ENCODE measurements around the gene MARK3. TPM values are rescaled to one million over a fixed set of nuclear protein-coding genes. Genes with fewer than 3 reads are reported as not detected.

Gene MARK3
- total and polyA plus RNA-seq, 2 of the 13 experiments (the other 11 are each of a cell fraction or from before 2014, with no cell fraction given): 47.7 to 56.6 TPM

DNA sequence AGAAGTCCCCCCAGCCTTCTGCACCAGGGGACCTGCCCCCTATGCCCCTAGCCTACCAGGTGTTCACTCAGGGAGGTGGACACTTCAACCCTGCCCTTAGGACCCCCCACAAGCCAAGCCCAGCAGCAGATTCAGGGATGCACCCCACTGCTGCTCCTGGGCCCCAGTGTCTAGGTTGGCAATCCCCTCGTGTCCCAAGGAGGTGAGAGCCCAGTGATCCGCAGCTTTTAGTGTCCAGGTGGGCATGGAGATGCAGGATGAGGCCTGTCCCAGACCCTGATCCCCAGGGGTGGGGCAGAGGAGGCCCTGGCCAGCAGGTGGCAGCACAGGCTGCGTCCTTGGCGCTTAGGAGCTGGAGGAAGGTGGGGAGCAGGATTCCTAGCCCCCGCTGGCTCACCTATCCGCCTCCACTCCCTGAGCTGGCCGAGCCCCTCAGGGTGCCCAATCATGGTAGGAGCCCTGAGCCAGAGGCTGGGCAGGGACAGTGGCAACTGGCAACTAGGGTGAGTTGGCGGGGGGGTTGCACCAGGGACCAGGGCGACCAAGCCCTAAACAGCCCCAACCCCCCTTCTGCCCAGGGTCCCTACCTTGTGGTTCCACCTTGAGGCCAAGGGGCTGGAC is 133.3 kb downstream of the MARK3 start (continued):
- peak; percentile 48; the same call in 1 of the 2 replicates for TF ChIP-seq TARDBP (CRISPR knock-in tag; IDR thresholded peaks at IDR 0.05)
- TF ChIP-seq ZSCAN9 (CRISPR knock-in tag; IDR thresholded peaks at IDR 0.05; ENCODE audit: borderline replicate concordance): no peak
- TF ChIP-seq GPBP1L1 (CRISPR knock-in tag; IDR thresholded peaks at IDR 0.05): no peak
- no peak for TF ChIP-seq FOXA1 (IDR thresholded peaks at IDR 0.05)
- no peak for TF ChIP-seq FOXA1 (CRISPR knock-in tag; IDR thresholded peaks at IDR 0.05)
- TF ChIP-seq, protein P1, sequence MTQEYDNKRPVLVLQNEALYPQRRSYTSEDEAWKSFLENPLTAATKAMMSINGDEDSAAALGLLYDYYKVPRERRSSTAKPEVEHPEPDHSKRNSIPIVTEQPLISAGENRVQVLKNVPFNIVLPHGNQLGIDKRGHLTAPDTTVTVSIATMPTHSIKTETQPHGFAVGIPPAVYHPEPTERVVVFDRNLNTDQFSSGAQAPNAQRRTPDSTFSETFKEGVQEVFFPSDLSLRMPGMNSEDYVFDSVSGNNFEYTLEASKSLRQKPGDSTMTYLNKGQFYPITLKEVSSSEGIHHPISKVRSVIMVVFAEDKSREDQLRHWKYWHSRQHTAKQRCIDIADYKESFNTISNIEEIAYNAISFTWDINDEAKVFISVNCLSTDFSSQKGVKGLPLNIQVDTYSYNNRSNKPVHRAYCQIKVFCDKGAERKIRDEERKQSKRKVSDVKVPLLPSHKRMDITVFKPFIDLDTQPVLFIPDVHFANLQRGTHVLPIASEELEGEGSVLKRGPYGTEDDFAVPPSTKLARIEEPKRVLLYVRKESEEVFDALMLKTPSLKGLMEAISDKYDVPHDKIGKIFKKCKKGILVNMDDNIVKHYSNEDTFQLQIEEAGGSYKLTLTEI (CRISPR knock-in tag; conservative IDR thresholded peaks at IDR 0.05): no peak
- no peak for TF ChIP-seq ZNF138 (CRISPR knock-in tag; IDR thresholded peaks at IDR 0.05; ENCODE audit: low read depth)
- no peak for TF ChIP-seq ZNF329 (CRISPR knock-in tag; IDR thresholded peaks at IDR 0.05; ENCODE audit: low read depth)
- TF ChIP-seq SIN3A (IDR thresholded peaks at IDR 0.05; ENCODE audit: borderline replicate concordance, low read depth, low read length): no peak
- TF ChIP-seq FOXM1 (CRISPR knock-in tag; IDR thresholded peaks at IDR 0.05): no peak
- TF ChIP-seq SKIL (CRISPR knock-in tag; IDR thresholded peaks at IDR 0.05; ENCODE audit: borderline replicate concordance): no peak
- TF ChIP-seq, protein P2, sequence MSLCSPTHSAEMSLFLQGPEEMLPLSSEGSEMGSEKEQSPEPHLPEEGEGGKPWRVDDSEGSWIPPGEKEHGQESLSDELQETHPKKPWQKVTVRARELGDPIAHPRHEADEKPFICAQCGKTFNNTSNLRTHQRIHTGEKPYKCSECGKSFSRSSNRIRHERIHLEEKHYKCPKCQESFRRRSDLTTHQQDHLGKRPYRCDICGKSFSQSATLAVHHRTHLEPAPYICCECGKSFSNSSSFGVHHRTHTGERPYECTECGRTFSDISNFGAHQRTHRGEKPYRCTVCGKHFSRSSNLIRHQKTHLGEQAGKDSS (CRISPR knock-in tag; IDR thresholded peaks at IDR 0.05; ENCODE audit: borderline replicate concordance, low read depth): no peak
- TF ChIP-seq ZNF10 (CRISPR knock-in tag; IDR thresholded peaks at IDR 0.05; ENCODE audit: borderline replicate concordance, low read depth): no peak
- TF ChIP-seq HNRNPUL1 (IDR thresholded peaks at IDR 0.05; ENCODE audit: low read depth, low read length): no peak
- TF ChIP-seq ZFY (CRISPR knock-in tag; IDR thresholded peaks at IDR 0.05): no peak
- 0 out of 2 replicates have a peak, but pooled peaks have one; percentile 70 for TF ChIP-seq ZBTB34 (CRISPR knock-in tag; IDR thresholded peaks at IDR 0.05)
- TF ChIP-seq PAX8 (CRISPR knock-in tag; IDR thresholded peaks at IDR 0.05; ENCODE audit: borderline replicate concordance): no peak
- TF ChIP-seq ZNF180 (CRISPR knock-in tag; IDR thresholded peaks at IDR 0.05; ENCODE audit: borderline replicate concordance, low read depth): no peak
- TF ChIP-seq MBD4 (IDR thresholded peaks at IDR 0.05; ENCODE audit: borderline replicate concordance, low read length): no peak
- TF ChIP-seq SALL2 (CRISPR knock-in tag; IDR thresholded peaks at IDR 0.05): 0 out of 2 replicates have a peak, but pooled peaks have one; percentile 22
- no peak for TF ChIP-seq RORA (CRISPR knock-in tag; IDR thresholded peaks at IDR 0.05)
- TF ChIP-seq ZNF44 (CRISPR knock-in tag; IDR thresholded peaks at IDR 0.05): no peak
- no peak for TF ChIP-seq ZNF83 (CRISPR knock-in tag; IDR thresholded peaks at IDR 0.05; ENCODE audit: borderline replicate concordance)
